IMR-90 (cell line): Measurements from ENCODE around the gene HNRNPUL1. TPM values are rescaled to one million over a fixed set of nuclear protein-coding genes. Genes with fewer than 3 reads are reported as not detected.

Experiments used
- ATAC-seq: fragments of 200-7000 bp; cut with Tn5 transposase; 2 replicates; pipeline ENCODE4 v1.9.1; 2020; ENCODE audit warnings: low read depth, mild to moderate bottlenecking, moderate library complexity
- BruUV-seq: library from RNA; stranded (reverse); fragments of 400-500 nt; replicated peaks from 2 replicates; lab custom pipeline; 2021; lab: Mats Ljungman, UMichigan
- CTCF ChIA-PET: fragments of 300-600 bp; formaldehyde crosslinking; extraction: SDS; loops from one replicate; lab custom pipeline; 2021; ENCODE audit warnings: antibody characterized with exemption; lab: Yijun Ruan, JAX
- POLR2A ChIA-PET: fragments of 300-600 bp; sonication (Branson Sonifier 250); formaldehyde crosslinking; loops from one replicate; lab custom pipeline; 2022; ENCODE audit warnings: antibody characterized with exemption; ENCODE audit not compliant: unreplicated experiment; lab: Charles Lee
- DNase-seq: peaks from one replicate; pipeline ENCODE4 v3.0.0; 2013
- H2AFZ ChIP-seq: replicated peaks from 2 replicates; pipeline ENCODE3; 2013; ENCODE audit warnings: low read length, mild to moderate bottlenecking; ENCODE audit not compliant: poor library complexity
- H2AK5ac ChIP-seq: 2 replicates; pipeline ENCODE4 v1.6.1; 2013; ENCODE audit warnings: low read depth, low read length, inconsistent platforms
- H2AK9ac ChIP-seq: replicated peaks from 2 replicates; pipeline ENCODE3; 2013; ENCODE audit warnings: mild to moderate bottlenecking, low read depth, low read length, moderate library complexity; ENCODE audit not compliant: poor library complexity
- H2BK120ac ChIP-seq: 2 replicates; pipeline ENCODE4 v1.6.1; 2013; ENCODE audit warnings: low read depth, low read length, inconsistent platforms
- H2BK15ac ChIP-seq: 3 replicates; pipeline ENCODE4 v1.6.1; 2013; ENCODE audit warnings: low read depth, low read length, inconsistent platforms
- H2BK20ac ChIP-seq: 2 replicates; pipeline ENCODE4 v1.6.1; 2013; ENCODE audit warnings: low read depth, mild to moderate bottlenecking, inconsistent platforms, low read length, moderate library complexity
- H2BK5ac ChIP-seq: 2 replicates; pipeline ENCODE4 v1.6.1; 2013; ENCODE audit warnings: mild to moderate bottlenecking, low read depth, low read length, inconsistent platforms; ENCODE audit not compliant: poor library complexity, severe bottlenecking
- H3K14ac ChIP-seq: replicated peaks from 2 replicates; pipeline ENCODE4 v1.6.1; 2013; ENCODE audit warnings: low read depth, low read length, inconsistent platforms
- H3K18ac ChIP-seq: 2 replicates; pipeline ENCODE4 v1.6.1; 2013; ENCODE audit warnings: low read depth, low read length, control low read depth
- H3K23ac ChIP-seq: 2 replicates; pipeline ENCODE4 v1.6.1; 2013; ENCODE audit warnings: low read depth, low read length, inconsistent platforms
- H3K27ac ChIP-seq: 2 replicates; pipeline ENCODE4 v1.5.1; 2013; ENCODE audit warnings: mild to moderate bottlenecking, control low read depth, low read length; ENCODE audit not compliant: insufficient read depth
- H3K27me3 ChIP-seq: 2 replicates; pipeline ENCODE4 v1.6.1; 2013; ENCODE audit warnings: low read length; ENCODE audit not compliant: control insufficient read depth, insufficient read depth
- H3K36me3 ChIP-seq: 2 replicates; pipeline ENCODE4 v1.6.1; 2013; ENCODE audit warnings: low read length, mixed read lengths; ENCODE audit not compliant: control insufficient read depth, insufficient read depth
- H3K4ac ChIP-seq: 2 replicates; pipeline ENCODE4 v1.6.1; 2013; ENCODE audit warnings: low read depth, low read length, inconsistent platforms
- H3K4me1 ChIP-seq: 2 replicates; pipeline ENCODE4 v1.6.1; 2013; ENCODE audit warnings: low read length, mixed read lengths; ENCODE audit not compliant: control insufficient read depth, insufficient read depth
- H3K4me2 ChIP-seq: 2 replicates; pipeline ENCODE4 v1.6.1; 2013; ENCODE audit warnings: low read depth, mild to moderate bottlenecking, control low read depth, low read length, moderate library complexity
- H3K4me3 ChIP-seq: 2 replicates; pipeline ENCODE4 v1.5.1; 2013; ENCODE audit warnings: low read depth, mild to moderate bottlenecking, control low read depth, low read length, moderate library complexity; ENCODE audit not compliant: insufficient read depth
- H3K56ac ChIP-seq: 2 replicates; pipeline ENCODE4 v1.6.1; 2013; ENCODE audit warnings: low read length, inconsistent platforms; ENCODE audit not compliant: insufficient read depth; ENCODE audit errors: extremely low read depth
- H3K79me1 ChIP-seq, 2 experiments: 2 replicates each; pipeline ENCODE4 v1.6.1; 2013; ENCODE audit warnings: low read length in 2 of 2, inconsistent platforms in 1 of 2, low read depth in 1 of 2
- H3K9ac ChIP-seq: 2 replicates; pipeline ENCODE4 v1.6.1; 2013; ENCODE audit warnings: low read depth, low read length, control low read depth
- H3K9me1 ChIP-seq: 2 replicates; pipeline ENCODE4 v1.6.1; 2013; ENCODE audit warnings: low read length, inconsistent platforms; ENCODE audit not compliant: insufficient read depth
- H3K9me3 ChIP-seq: 2 replicates; pipeline ENCODE4 v1.6.1; 2013; ENCODE audit warnings: low read length; ENCODE audit not compliant: control insufficient read depth, insufficient read depth
- H4K20me1 ChIP-seq: 2 replicates; pipeline ENCODE4 v1.6.1; 2013; ENCODE audit warnings: low read length, inconsistent platforms; ENCODE audit not compliant: insufficient read depth
- H4K5ac ChIP-seq: 2 replicates; pipeline ENCODE4 v1.6.1; 2013; ENCODE audit warnings: mild to moderate bottlenecking, low read depth, low read length, control low read depth
- H4K8ac ChIP-seq, 2 experiments: 2 replicates each; pipeline ENCODE4 v1.6.1; 2013; ENCODE audit warnings: low read depth in 2 of 2, low read length in 2 of 2, control low read depth in 1 of 2, inconsistent platforms in 1 of 2
- H4K91ac ChIP-seq: 2 replicates; pipeline ENCODE4 v1.6.1; 2013; ENCODE audit warnings: low read depth, low read length, inconsistent platforms; ENCODE audit not compliant: insufficient read depth
- BHLHE40 ChIP-seq: fragments of 150-350 bp; IDR thresholded peaks from 2 replicates; pipeline ENCODE4 v1.6.1; 2016; ENCODE audit warnings: mild to moderate bottlenecking, low read depth, low read length
- CEBPB ChIP-seq: IDR thresholded peaks from 2 replicates; pipeline ENCODE4 v1.6.1; 2012; ENCODE audit warnings: low read depth, low read length, improper control_type of control experiment
- CHD1 ChIP-seq: IDR thresholded peaks from 2 replicates; pipeline ENCODE4 v1.6.1; 2012; ENCODE audit warnings: low read depth, low read length, improper control_type of control experiment
- FOS ChIP-seq: fragments of 150-350 bp; IDR thresholded peaks from 2 replicates; pipeline ENCODE4 v1.6.1; 2016; ENCODE audit warnings: low read depth, low read length
- MAFK ChIP-seq: IDR thresholded peaks from 2 replicates; pipeline ENCODE4 v1.6.1; 2012; ENCODE audit warnings: low read depth, low read length, improper control_type of control experiment
- MAZ ChIP-seq: IDR thresholded peaks from 2 replicates; pipeline ENCODE4 v1.6.1; 2012; ENCODE audit warnings: low read depth, mild to moderate bottlenecking, low read length, improper control_type of control experiment, moderate library complexity, borderline replicate concordance
- MXI1 ChIP-seq: IDR thresholded peaks from 2 replicates; pipeline ENCODE4 v1.6.1; 2012; ENCODE audit warnings: low read depth, mild to moderate bottlenecking, low read length, moderate library complexity, borderline replicate concordance
- NFE2L2 ChIP-seq: fragments of 150-350 bp; IDR thresholded peaks from 2 replicates; pipeline ENCODE4 v1.6.1; 2016; ENCODE audit warnings: low read depth, mild to moderate bottlenecking, low read length
- POLR2A ChIP-seq: IDR thresholded peaks from 2 replicates; pipeline ENCODE4 v1.6.1; 2012; ENCODE audit warnings: mild to moderate bottlenecking, low read depth, low read length
- RAD21 ChIP-seq: IDR thresholded peaks from 2 replicates; pipeline ENCODE4 v1.6.1; 2012; ENCODE audit warnings: low read length, improper control_type of control experiment
- RCOR1 ChIP-seq: IDR thresholded peaks from 2 replicates; pipeline ENCODE4 v1.6.1; 2012; ENCODE audit warnings: mild to moderate bottlenecking, low read length, improper control_type of control experiment; ENCODE audit not compliant: insufficient replicate concordance
- RFX5 ChIP-seq: IDR thresholded peaks from 2 replicates; pipeline ENCODE4 v1.8.0; 2012; ENCODE audit warnings: low read depth, mild to moderate bottlenecking, low read length, moderate library complexity
- SMC3 ChIP-seq: fragments of 150-350 bp; IDR thresholded peaks from 2 replicates; pipeline ENCODE4 v1.6.1; 2016; ENCODE audit warnings: low read depth, mild to moderate bottlenecking, antibody characterized with exemption, low read length, moderate library complexity
- WGBS, 2 experiments: methylation state at CpG; one replicate each; pipeline versions ENCODE4 v1.1.5 to v1.1.7; 2013; ENCODE audit warnings: missing lambda C conversion rate in 2 of 2; ENCODE audit not compliant: insufficient read length in 1 of 2; ENCODE audit errors: extremely low coverage in 2 of 2; 5-methylcytosine and 5-hydroxymethylcytosine counted together
- dilution Hi-C: fragments of 300-500 bp; cut with HindIII; formaldehyde crosslinking; loops from one replicate; pipeline ENCODE4 v1.14.3; 2018; ENCODE audit warnings: low sequenced_read_pairs; ENCODE audit not compliant: unreplicated experiment
- in situ Hi-C: fragments of 300-500 bp; cut with MboI; formaldehyde crosslinking; loops from 3 replicates; pipeline ENCODE4 v1.14.3; 2019; ENCODE audit warnings: low sequenced_read_pairs, inconsistent platforms, mixed read lengths
- intact Hi-C: fragments of 100-400 bp; cut with micrococcal nuclease; formaldehyde crosslinking; loops from 2 replicates; pipeline ENCODE4 v1.10.0; 2022
- polyA plus RNA-seq, 3 experiments: library from polyadenylated mRNA; depleted of rRNA; stranded (reverse); fragments of >200 nt; gene quantifications; 2 replicates each; pipeline ENCODE4 v1.2.3, GENCODE V29; 2012; ENCODE audit warnings: low replicate concordance in 1 of 3
- total RNA-seq: library from RNA; depleted of rRNA; stranded (reverse); fragments of >200 nt; gene quantifications from 2 replicates; pipeline ENCODE4 v1.2.3, GENCODE V29; 2012
- TF ChIP-seq, protein P1 (sequence below): conservative IDR thresholded peaks from 2 replicates; pipeline ENCODE4 v1.5.1; 2012; ENCODE audit warnings: mild to moderate bottlenecking, low read depth, low read length, improper control_type of control experiment
- TF ChIP-seq, protein P2 (sequence below): fragments of 150-350 bp; IDR thresholded peaks from 2 replicates; pipeline ENCODE4 v1.6.1; 2017; ENCODE audit warnings: mild to moderate bottlenecking, antibody characterized with exemption, low read length, low read depth
- TF ChIP-seq, protein P3 (sequence below): fragments of 150-350 bp; IDR thresholded peaks from 2 replicates; pipeline ENCODE4 v1.6.1; 2016; ENCODE audit warnings: low read depth, mild to moderate bottlenecking, low read length, moderate library complexity, borderline replicate concordance

Gene HNRNPUL1
- total and polyA plus RNA-seq, 2 of the 4 experiments (the other 2 are of a cell fraction), result 50.7 to 67.3 TPM

DNA sequence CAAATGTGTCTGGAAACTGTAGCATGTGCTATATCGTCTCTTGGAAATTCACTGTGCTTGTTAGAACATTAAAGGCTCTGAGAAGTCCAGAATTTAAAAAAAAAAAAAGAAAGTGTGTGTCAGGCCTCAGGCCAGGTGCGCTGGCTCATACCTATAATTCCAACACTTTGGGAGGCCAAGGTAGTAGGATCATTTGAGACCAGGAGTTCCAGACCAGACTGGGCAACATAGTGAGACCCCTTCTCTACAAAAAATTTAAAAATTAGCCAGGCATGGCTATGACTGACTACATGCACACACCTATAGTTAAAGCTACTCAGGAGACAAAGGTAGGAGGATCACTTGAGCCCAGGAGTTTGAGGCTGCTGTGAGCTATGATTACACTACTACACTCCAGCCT, 4.9 kb downstream of the HNRNPUL1 start:
- Histone ChIP-seq H3K36me3 (peaks cover 54% of the 10 kb centered on the region), H2AK9ac (no peak overlapping the region), H4K91ac (no peak overlapping the region), H3K14ac (no peak overlapping the region), H3K4ac (no peak overlapping the region), H2BK20ac (no peak overlapping the region), H3K56ac (no peak overlapping the region), H3K18ac (no peak overlapping the region), H3K4me3 (no peak overlapping the region), H4K5ac (no peak overlapping the region), H3K4me1 (peaks cover 9% of the 10 kb centered on the region), H2AFZ (no peak overlapping the region), H4K20me1 (peaks cover 40% of the 10 kb centered on the region), H3K79me1 (peaks cover 40 to 66% of the 10 kb centered on the region in 2 experiments), H3K27me3 (no peaks in the 10 kb centered on the region), H2BK15ac (no peak overlapping the region), H4K8ac (no peak overlapping the region), H3K9me3 (no peaks in the 10 kb centered on the region), H2BK5ac (no peak overlapping the region), H2AK5ac (no peak overlapping the region), H3K9me1 (peaks cover 8% of the 10 kb centered on the region; the same call in 1 of the 2 replicates), H3K4me2 (no peak overlapping the region), H3K23ac (no peak overlapping the region), H2BK120ac (no peak overlapping the region), H3K9ac (no peak overlapping the region), H3K27ac (no peak overlapping the region)
- dilution Hi-C loops, result no loop called here
- TF ChIP-seq CEBPB (no peak), RAD21 (no peak), MAZ (no peak), NFE2L2 (no peak), SMC3 (no peak), CHD1 (no peak), BHLHE40 (no peak), POLR2A (no peak), FOS (no peak), RFX5 (no peak), MXI1 (no peak), MAFK (no peak), RCOR1 (no peak)
- TF ChIP-seq, protein P1, sequence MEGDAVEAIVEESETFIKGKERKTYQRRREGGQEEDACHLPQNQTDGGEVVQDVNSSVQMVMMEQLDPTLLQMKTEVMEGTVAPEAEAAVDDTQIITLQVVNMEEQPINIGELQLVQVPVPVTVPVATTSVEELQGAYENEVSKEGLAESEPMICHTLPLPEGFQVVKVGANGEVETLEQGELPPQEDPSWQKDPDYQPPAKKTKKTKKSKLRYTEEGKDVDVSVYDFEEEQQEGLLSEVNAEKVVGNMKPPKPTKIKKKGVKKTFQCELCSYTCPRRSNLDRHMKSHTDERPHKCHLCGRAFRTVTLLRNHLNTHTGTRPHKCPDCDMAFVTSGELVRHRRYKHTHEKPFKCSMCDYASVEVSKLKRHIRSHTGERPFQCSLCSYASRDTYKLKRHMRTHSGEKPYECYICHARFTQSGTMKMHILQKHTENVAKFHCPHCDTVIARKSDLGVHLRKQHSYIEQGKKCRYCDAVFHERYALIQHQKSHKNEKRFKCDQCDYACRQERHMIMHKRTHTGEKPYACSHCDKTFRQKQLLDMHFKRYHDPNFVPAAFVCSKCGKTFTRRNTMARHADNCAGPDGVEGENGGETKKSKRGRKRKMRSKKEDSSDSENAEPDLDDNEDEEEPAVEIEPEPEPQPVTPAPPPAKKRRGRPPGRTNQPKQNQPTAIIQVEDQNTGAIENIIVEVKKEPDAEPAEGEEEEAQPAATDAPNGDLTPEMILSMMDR, result no peak
- TF ChIP-seq, protein P2, sequence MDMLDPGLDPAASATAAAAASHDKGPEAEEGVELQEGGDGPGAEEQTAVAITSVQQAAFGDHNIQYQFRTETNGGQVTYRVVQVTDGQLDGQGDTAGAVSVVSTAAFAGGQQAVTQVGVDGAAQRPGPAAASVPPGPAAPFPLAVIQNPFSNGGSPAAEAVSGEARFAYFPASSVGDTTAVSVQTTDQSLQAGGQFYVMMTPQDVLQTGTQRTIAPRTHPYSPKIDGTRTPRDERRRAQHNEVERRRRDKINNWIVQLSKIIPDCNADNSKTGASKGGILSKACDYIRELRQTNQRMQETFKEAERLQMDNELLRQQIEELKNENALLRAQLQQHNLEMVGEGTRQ, result no peak
- TF ChIP-seq, protein P3, sequence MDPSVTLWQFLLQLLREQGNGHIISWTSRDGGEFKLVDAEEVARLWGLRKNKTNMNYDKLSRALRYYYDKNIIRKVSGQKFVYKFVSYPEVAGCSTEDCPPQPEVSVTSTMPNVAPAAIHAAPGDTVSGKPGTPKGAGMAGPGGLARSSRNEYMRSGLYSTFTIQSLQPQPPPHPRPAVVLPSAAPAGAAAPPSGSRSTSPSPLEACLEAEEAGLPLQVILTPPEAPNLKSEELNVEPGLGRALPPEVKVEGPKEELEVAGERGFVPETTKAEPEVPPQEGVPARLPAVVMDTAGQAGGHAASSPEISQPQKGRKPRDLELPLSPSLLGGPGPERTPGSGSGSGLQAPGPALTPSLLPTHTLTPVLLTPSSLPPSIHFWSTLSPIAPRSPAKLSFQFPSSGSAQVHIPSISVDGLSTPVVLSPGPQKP, result no peak
- no peak for DNase-seq
- ChIA-PET POLR2A (no interaction called here), CTCF (no interaction called here)
- ATAC-seq, result no peak
- intact Hi-C loops, result no loop called here
- BruUV-seq, result no TSS peak
- in situ Hi-C loops, result loop anchor here (25.0 kb wide), 1 partner anchor 607 kb away; no protein-coding TSS in a partner anchor
- no CpG with 5 or more reads among the region's 2 CpGs for WGBS, 2 experiments
